Stimulated activated CD8-positive, alpha-beta memory T cell treated with anti-CD3 and anti-CD28 coated beads, Interleukin-15, amount 100 ng/mL, for 24 hours (primary cell): ENCODE data around the gene NTS.

ENCODE experiments used
- DNase-seq: peaks from one replicate; pipeline ENCODE4 v3.0.0-alpha.2; 2020; ENCODE audit warnings: low read depth

NTS gene

GRCh38 chr12:85874031-85874461 is at the start of gene NTS:
Gene NTS (plus strand): TSS chr12:85874295. CDS start chr12:85874404, 109 bp downstream.
- DNase-seq = no peak

GRCh38 chr12:85825746-85826145 is 48.3 kb upstream of the NTS start:
- DNase-seq = no peak

- no peak for DNase-seq
Observed at GRCh38 chr12:85828576-85828975, 45.5 kb upstream of the NTS start.

- no peak for DNase-seq
Observed at GRCh38 chr12:85829391-85829790, 44.7 kb upstream of the NTS start.

- DNase-seq = no peak
Observed at GRCh38 chr12:85831327-85831990, 42.6 kb upstream of the NTS start.

- DNase-seq = no peak
Observed at GRCh38 chr12:85833579-85833978, 40.5 kb upstream of the NTS start.

- DNase-seq = no peak
Observed at GRCh38 chr12:85834378-85834777, 39.7 kb upstream of the NTS start.

- DNase-seq = no peak
Observed at GRCh38 chr12:85835426-85836196, 38.5 kb upstream of the NTS start.

GRCh38 chr12:85836197-85837090 is 37.7 kb upstream of the NTS start, which contains the start of gene RASSF9:
Gene RASSF9 (minus strand): TSS chr12:85836409. CDS start chr12:85836201, 208 bp downstream.
- DNase-seq = no peak

GRCh38 chr12:85843606-85844310 is 30.3 kb upstream of the NTS start:
- no peak for DNase-seq

- no peak for DNase-seq
Observed at GRCh38 chr12:85849344-85849743, 24.8 kb upstream of the NTS start.

- DNase-seq = no peak
Observed at GRCh38 chr12:85855305-85855704, 18.8 kb upstream of the NTS start.

GRCh38 chr12:85856966-85857365 is 17.1 kb upstream of the NTS start:
- DNase-seq = no peak

GRCh38 chr12:85865890-85866289 is 8.2 kb upstream of the NTS start:
- no peak for DNase-seq

- DNase-seq = no peak
Observed at GRCh38 chr12:85866986-85867776, 6.9 kb upstream of the NTS start.

- no peak for DNase-seq
Observed at GRCh38 chr12:85872497-85873091, 1.5 kb upstream of the NTS start.

- DNase-seq = no peak
Observed at GRCh38 chr12:85877459-85877858, 3.4 kb downstream of the NTS start.

GRCh38 chr12:85883763-85884162 is 9.7 kb downstream of the NTS start:
- no peak for DNase-seq

GRCh38 chr12:85894653-85895052 is 20.6 kb downstream of the NTS start:
- no peak for DNase-seq

- no peak for DNase-seq
Observed at GRCh38 chr12:85920324-85920947, 46.3 kb downstream of the NTS start.
